ENCODE results near the gene ATAD1. TPM values are rescaled to one million over a fixed set of nuclear protein-coding genes. Genes with fewer than 3 reads are reported as not detected.

The ATAD1 gene
- total RNA-seq, 2 experiments from 2014 or later = 43.8 to 49.3 TPM

DNA sequence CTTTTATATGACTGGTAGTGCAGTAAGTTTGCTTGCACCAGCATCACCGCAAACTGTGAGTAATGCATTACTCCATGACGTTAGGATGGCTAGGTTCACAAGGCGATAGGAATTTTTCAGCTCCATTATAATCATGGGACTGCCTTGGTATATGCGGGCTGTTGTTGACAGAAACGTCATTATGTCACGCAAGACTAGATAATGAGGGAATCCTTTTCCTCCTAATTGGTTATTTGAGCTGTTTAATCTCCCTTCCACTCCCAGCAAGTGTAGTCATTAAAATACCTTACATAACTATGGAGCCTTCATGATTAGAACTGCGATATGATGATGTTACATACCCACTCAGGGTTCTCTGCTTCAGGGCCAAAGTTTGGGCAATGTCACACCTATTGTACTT is 28.0 kb upstream of the ATAD1 start:
- no peak for DNase-seq
- H3K4me3 Mint-ChIP-seq = no peak overlapping the region
- TF ChIP-seq, protein P1, sequence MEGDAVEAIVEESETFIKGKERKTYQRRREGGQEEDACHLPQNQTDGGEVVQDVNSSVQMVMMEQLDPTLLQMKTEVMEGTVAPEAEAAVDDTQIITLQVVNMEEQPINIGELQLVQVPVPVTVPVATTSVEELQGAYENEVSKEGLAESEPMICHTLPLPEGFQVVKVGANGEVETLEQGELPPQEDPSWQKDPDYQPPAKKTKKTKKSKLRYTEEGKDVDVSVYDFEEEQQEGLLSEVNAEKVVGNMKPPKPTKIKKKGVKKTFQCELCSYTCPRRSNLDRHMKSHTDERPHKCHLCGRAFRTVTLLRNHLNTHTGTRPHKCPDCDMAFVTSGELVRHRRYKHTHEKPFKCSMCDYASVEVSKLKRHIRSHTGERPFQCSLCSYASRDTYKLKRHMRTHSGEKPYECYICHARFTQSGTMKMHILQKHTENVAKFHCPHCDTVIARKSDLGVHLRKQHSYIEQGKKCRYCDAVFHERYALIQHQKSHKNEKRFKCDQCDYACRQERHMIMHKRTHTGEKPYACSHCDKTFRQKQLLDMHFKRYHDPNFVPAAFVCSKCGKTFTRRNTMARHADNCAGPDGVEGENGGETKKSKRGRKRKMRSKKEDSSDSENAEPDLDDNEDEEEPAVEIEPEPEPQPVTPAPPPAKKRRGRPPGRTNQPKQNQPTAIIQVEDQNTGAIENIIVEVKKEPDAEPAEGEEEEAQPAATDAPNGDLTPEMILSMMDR (IDR thresholded peaks at IDR 0.05) = no peak
- ChIA-PET POLR2A (interaction anchor here (0.6 to 2.3 kb wide), 3 partner anchors 8 to 771 kb away, joined by 3 to 8 read pairs (median 3); partner anchors contain the start of gene ATAD1), CTCF (interaction anchor here (0.7 to 1.8 kb wide), 6 partner anchors 13 to 737 kb away, joined by 3 to 6 read pairs (median 3); partner anchors contain the start of genes ATAD1 and RNLS)
- no peaks in the 10 kb centered on the region for H3K36me3 Mint-ChIP-seq (ENCODE audit: low read depth)
- intact Hi-C loops (cut with micrococcal nuclease) = no loop called here
- no peaks in the 10 kb centered on the region for H3K27me3 Mint-ChIP-seq
- ATAC-seq = no peak
- no peaks in the 10 kb centered on the region for H3K9me3 Mint-ChIP-seq
- H3K4me1 Mint-ChIP-seq (ENCODE audit: low read depth) = peaks cover 4% of the 10 kb centered on the region
- H3K27ac Mint-ChIP-seq = no peak overlapping the region

DNA sequence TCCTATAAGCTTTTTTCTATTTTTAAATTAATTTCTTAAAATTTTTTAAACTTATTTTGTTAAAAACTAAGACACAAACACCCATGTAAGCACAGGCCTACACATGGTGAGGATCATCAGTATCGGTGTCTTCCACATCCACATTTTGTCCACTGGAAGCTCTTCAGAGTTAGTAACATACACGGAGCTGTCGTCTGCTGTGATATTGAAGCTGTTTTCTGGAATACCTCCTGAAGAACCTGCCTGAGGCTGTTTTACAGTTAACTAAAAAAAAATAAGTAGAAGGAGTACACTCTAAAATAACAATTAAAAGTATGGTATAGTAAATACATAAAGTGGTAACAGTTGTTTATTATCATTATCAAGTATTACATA is 27.6 kb upstream of the ATAD1 start:
- TF ChIP-seq, protein P1 (IDR thresholded peaks at IDR 0.05) = no peak
- Mint-ChIP-seq H3K4me3 (no peak overlapping the region), H3K27ac (no peak overlapping the region), H3K4me1 (ENCODE audit: low read depth) (no peaks in the 10 kb centered on the region), H3K27me3 (no peaks in the 10 kb centered on the region), H3K9me3 (no peaks in the 10 kb centered on the region), H3K36me3 (ENCODE audit: low read depth) (no peaks in the 10 kb centered on the region)
- ATAC-seq = no peak
- no peak for DNase-seq
- POLR2A ChIA-PET = interaction anchor here (0.6 to 2.3 kb wide), 2 partner anchors 8 to 27 kb away, joined by 3 to 8 read pairs; partner anchors contain the start of gene ATAD1
- CTCF ChIA-PET = interaction anchor here (0.7 to 1.8 kb wide), 6 partner anchors 14 to 737 kb away, joined by 3 to 6 read pairs (median 3); partner anchors contain the start of genes ATAD1 and RNLS
- intact Hi-C loops (cut with micrococcal nuclease) = no loop called here

GRCh38 chr10:87844837-87845623 is 27.0 kb upstream of the ATAD1 start:
- TF ChIP-seq, protein P1 (IDR thresholded peaks at IDR 0.05) = no peak
- Mint-ChIP-seq H3K27me3 (no peaks in the 10 kb centered on the region), H3K27ac (no peak overlapping the region), H3K9me3 (no peaks in the 10 kb centered on the region), H3K4me3 (no peak overlapping the region), H3K4me1 (ENCODE audit: low read depth) (no peaks in the 10 kb centered on the region), H3K36me3 (ENCODE audit: low read depth) (no peaks in the 10 kb centered on the region)
- intact Hi-C loops (cut with micrococcal nuclease) = no loop called here
- no peak for DNase-seq
- CTCF ChIA-PET = interaction anchor here (0.8 to 1.8 kb wide), 2 partner anchors 547 to 738 kb away, joined by 3 read pairs; partner anchors contain the start of gene RNLS
- no peak for ATAC-seq
- POLR2A ChIA-PET = interaction anchor here (2.3 kb wide), 1 partner anchor 26 kb away, joined by 8 read pairs; the partner anchor contains the start of gene ATAD1

DNA sequence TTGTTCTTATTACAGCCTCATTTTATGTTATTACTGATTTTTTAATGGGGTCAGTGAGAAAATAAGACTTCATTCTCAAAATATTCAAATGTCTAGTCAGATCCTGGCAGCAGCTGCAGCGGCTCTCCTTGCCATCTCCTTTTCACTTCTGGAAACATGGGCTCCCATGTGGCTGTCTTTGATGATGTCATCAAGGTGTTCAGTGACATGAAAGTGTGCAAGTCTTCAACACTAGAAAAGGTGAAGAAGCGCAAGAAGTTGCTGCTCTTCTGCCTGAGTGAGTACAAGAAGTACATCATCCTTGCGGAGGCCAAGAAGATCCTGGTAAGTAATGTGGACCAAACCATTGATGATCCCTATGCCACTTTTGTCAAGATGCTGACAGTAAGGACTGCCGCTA is 25.7 kb upstream of the ATAD1 start:
- CTCF ChIA-PET = no interaction called here
- no peak for DNase-seq
- H3K4me3 Mint-ChIP-seq = no peak overlapping the region
- H3K9me3 Mint-ChIP-seq = no peaks in the 10 kb centered on the region
- no peak overlapping the region for H3K27ac Mint-ChIP-seq
- ATAC-seq = no peak
- TF ChIP-seq, protein P1 (IDR thresholded peaks at IDR 0.05) = no peak
- POLR2A ChIA-PET = no interaction called here
- no peaks in the 10 kb centered on the region for H3K4me1 Mint-ChIP-seq (ENCODE audit: low read depth)
- no peaks in the 10 kb centered on the region for H3K27me3 Mint-ChIP-seq
- intact Hi-C loops (cut with micrococcal nuclease) = no loop called here
- H3K36me3 Mint-ChIP-seq (ENCODE audit: low read depth) = no peaks in the 10 kb centered on the region
